Measurements from ENCODE around the gene PLCL2.

PLCL2 gene

GRCh38 chr3:16910207-16910606, 25.5 kb downstream of the PLCL2 start:
- H3K9me3 ChIP-seq (ENCODE audit: insufficient read depth, low read depth, low read length), result no peaks in the 10 kb centered on the region
- H3K9ac ChIP-seq (ENCODE audit: low read depth, low read length), result no peak overlapping the region
- H3K27me3 ChIP-seq (ENCODE audit: insufficient read depth, low read length), result no peaks in the 10 kb centered on the region
- H3K4me1 ChIP-seq (ENCODE audit: insufficient read depth, low read length), result peaks cover 8% of the 10 kb centered on the region; the same call in 1 of the 2 replicates
- H3K27ac ChIP-seq (ENCODE audit: low read length), result no peak overlapping the region
- no peaks in the 10 kb centered on the region for H3K36me3 ChIP-seq (ENCODE audit: insufficient read depth, low read depth, low read length)
- no peak overlapping the region for H3K4me3 ChIP-seq (ENCODE audit: low read length)

- Histone ChIP-seq H3K27ac (ENCODE audit: low read length) (no peak overlapping the region), H3K4me3 (ENCODE audit: low read length) (no peak overlapping the region), H3K27me3 (ENCODE audit: insufficient read depth, low read length) (no peaks in the 10 kb centered on the region), H3K36me3 (ENCODE audit: insufficient read depth, low read depth, low read length) (no peaks in the 10 kb centered on the region), H3K4me1 (ENCODE audit: insufficient read depth, low read length) (peaks cover 8% of the 10 kb centered on the region; the same call in 1 of the 2 replicates), H3K9me3 (ENCODE audit: insufficient read depth, low read depth, low read length) (no peaks in the 10 kb centered on the region), H3K9ac (ENCODE audit: low read depth, low read length) (no peak overlapping the region)
Measured at GRCh38 chr3:16911916-16912315, 27.2 kb downstream of the PLCL2 start.

- Histone ChIP-seq H3K27ac (ENCODE audit: low read length) (no peak overlapping the region), H3K36me3 (ENCODE audit: insufficient read depth, low read depth, low read length) (no peaks in the 10 kb centered on the region), H3K9me3 (ENCODE audit: insufficient read depth, low read depth, low read length) (no peaks in the 10 kb centered on the region), H3K4me1 (ENCODE audit: insufficient read depth, low read length) (peaks cover 6% of the 10 kb centered on the region), H3K9ac (ENCODE audit: low read depth, low read length) (no peak overlapping the region), H3K27me3 (ENCODE audit: insufficient read depth, low read length) (no peaks in the 10 kb centered on the region), H3K4me3 (ENCODE audit: low read length) (no peak overlapping the region)
Measured at GRCh38 chr3:16912400-16913263, 27.9 kb downstream of the PLCL2 start.

DNA sequence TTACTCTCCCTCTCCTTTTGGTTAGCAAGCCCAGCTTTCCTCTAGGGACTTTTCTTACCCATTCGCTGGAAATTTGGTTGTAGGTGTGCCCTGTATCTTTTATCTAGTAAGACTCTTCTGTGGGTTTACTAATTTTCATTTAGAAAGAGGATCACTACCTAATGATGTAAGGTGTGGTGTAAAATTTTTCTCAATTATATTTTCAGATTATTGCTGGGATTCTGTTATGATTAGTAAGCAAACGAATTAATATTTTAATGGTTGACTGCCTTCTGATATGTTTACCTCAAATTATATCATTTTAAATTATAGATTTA, 28.5 kb downstream of the PLCL2 start:
- no peaks in the 10 kb centered on the region for H3K36me3 ChIP-seq (ENCODE audit: insufficient read depth, low read depth, low read length)
- H3K4me1 ChIP-seq (ENCODE audit: insufficient read depth, low read length), result peaks cover 7% of the 10 kb centered on the region
- no peak overlapping the region for H3K9ac ChIP-seq (ENCODE audit: low read depth, low read length)
- H3K4me3 ChIP-seq (ENCODE audit: low read length), result no peak overlapping the region
- no peaks in the 10 kb centered on the region for H3K9me3 ChIP-seq (ENCODE audit: insufficient read depth, low read depth, low read length)
- no peaks in the 10 kb centered on the region for H3K27me3 ChIP-seq (ENCODE audit: insufficient read depth, low read length)
- H3K27ac ChIP-seq (ENCODE audit: low read length), result no peak overlapping the region

GRCh38 chr3:16916840-16917239, 32.1 kb downstream of the PLCL2 start:
- Histone ChIP-seq H3K4me1 (ENCODE audit: insufficient read depth, low read length) (peaks cover 13% of the 10 kb centered on the region), H3K27ac (ENCODE audit: low read length) (no peak overlapping the region), H3K9me3 (ENCODE audit: insufficient read depth, low read depth, low read length) (no peaks in the 10 kb centered on the region), H3K9ac (ENCODE audit: low read depth, low read length) (no peak overlapping the region), H3K36me3 (ENCODE audit: insufficient read depth, low read depth, low read length) (no peaks in the 10 kb centered on the region), H3K27me3 (ENCODE audit: insufficient read depth, low read length) (no peaks in the 10 kb centered on the region), H3K4me3 (ENCODE audit: low read length) (no peak overlapping the region)

DNA sequence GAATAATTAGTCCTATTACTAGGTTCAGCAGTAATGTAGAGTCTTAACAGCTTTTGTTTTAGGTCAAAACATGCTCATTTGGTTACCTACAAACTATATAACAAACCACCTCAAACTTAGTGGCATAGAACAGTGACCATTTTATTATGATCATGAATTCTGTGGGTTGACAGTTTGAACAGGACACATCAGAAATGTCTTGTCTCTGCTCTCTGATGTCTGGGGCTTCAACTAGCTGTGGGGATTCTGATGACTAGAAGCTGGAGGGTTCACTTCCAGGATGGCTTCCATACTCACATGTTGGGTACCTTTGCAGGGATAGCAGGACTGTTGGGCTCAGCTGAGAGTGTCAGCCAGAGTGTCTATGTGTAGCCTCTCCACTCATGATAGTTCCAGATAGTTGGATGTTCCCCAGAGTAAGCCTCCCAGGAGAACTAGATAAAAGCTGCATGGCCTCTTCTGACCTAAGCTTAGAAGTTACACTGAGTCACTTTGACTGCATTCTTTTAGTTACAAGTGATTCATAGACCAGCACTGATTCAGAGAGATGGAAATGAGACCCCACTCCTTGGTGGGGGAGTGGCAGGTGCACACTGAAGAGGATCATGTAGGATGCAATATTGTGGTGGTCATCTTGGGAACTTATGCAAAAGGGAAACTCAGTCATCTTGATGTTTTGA, 32.6 kb downstream of the PLCL2 start:
- Histone ChIP-seq H3K27me3 (ENCODE audit: insufficient read depth, low read length) (no peaks in the 10 kb centered on the region), H3K9ac (ENCODE audit: low read depth, low read length) (no peak overlapping the region), H3K4me1 (ENCODE audit: insufficient read depth, low read length) (peaks cover 18% of the 10 kb centered on the region), H3K27ac (ENCODE audit: low read length) (no peak overlapping the region), H3K4me3 (ENCODE audit: low read length) (no peak overlapping the region), H3K9me3 (ENCODE audit: insufficient read depth, low read depth, low read length) (no peaks in the 10 kb centered on the region), H3K36me3 (ENCODE audit: insufficient read depth, low read depth, low read length) (no peaks in the 10 kb centered on the region)

DNA sequence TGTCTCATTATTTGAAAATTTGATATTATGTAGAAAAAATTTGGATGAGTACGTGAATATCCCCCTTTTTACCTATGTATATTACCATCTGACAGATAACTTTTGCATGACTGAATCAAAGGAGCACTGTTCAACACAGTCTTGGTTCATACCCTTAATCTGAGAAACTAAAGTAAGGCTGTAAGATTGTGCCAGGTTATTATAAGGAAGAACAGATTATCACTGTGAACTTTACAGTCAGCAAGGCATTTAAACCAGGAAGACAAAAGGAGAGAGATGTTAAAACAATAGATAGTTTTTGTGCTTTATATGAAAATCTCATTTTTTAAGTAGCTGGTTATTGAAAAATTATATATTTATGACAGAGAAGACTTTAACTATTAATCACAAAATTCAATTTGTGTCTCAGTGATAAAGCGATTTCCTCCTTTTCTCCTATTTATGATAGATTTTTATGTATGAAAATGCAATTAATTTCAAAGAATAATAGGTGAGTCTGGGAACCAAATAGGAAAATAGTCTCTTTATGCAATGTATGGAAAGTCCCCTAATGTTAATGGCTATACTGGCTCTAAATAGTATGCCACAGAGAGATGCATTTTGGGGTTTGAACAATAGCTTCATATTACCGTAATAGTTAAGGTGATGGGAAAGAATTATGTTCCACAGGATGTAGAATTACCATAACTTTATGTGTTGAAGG, 33.4 kb downstream of the PLCL2 start:
- Histone ChIP-seq H3K4me1 (ENCODE audit: insufficient read depth, low read length) (peaks cover 25% of the 10 kb centered on the region), H3K36me3 (ENCODE audit: insufficient read depth, low read depth, low read length) (no peaks in the 10 kb centered on the region)

DNA sequence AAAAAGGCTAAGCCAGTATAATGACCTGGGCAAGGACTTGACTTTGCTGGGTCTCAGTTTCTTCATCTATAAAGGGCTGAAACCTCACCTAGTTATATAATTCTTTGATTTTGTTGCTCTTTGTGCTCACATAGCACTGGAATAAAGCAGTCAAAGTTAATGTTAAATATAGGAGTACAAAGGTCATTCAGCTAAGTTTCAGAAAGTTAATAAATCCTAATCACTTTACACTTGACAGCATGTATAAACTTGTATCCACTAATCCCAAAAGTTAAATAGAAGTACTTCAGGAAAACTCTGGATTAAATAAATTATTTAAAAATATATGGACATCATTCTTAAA, 33.9 kb downstream of the PLCL2 start:
- no peaks in the 10 kb centered on the region for H3K9me3 ChIP-seq (ENCODE audit: insufficient read depth, low read depth, low read length)
- H3K36me3 ChIP-seq (ENCODE audit: insufficient read depth, low read depth, low read length), result no peaks in the 10 kb centered on the region
- H3K27ac ChIP-seq (ENCODE audit: low read length), result no peak overlapping the region
- H3K9ac ChIP-seq (ENCODE audit: low read depth, low read length), result no peak overlapping the region
- no peaks in the 10 kb centered on the region for H3K27me3 ChIP-seq (ENCODE audit: insufficient read depth, low read length)
- H3K4me3 ChIP-seq (ENCODE audit: low read length), result no peak overlapping the region
- H3K4me1 ChIP-seq (ENCODE audit: insufficient read depth, low read length), result peaks cover 29% of the 10 kb centered on the region

More for the DNA sequence above, 33.4 kb downstream of the PLCL2 start:
- Histone ChIP-seq H3K27me3 (ENCODE audit: insufficient read depth, low read length) (no peaks in the 10 kb centered on the region), H3K27ac (ENCODE audit: low read length) (no peak overlapping the region), H3K9ac (ENCODE audit: low read depth, low read length) (no peak overlapping the region), H3K4me3 (ENCODE audit: low read length) (no peak overlapping the region), H3K9me3 (ENCODE audit: insufficient read depth, low read depth, low read length) (no peaks in the 10 kb centered on the region)

- no peaks in the 10 kb centered on the region for H3K36me3 ChIP-seq (ENCODE audit: insufficient read depth, low read depth, low read length)
- no peak overlapping the region for H3K4me3 ChIP-seq (ENCODE audit: low read length)
Measured at GRCh38 chr3:16923112-16923511, 38.4 kb downstream of the PLCL2 start.

GRCh38 chr3:16927485-16927884, 42.7 kb downstream of the PLCL2 start:
- no peak overlapping the region for H3K27ac ChIP-seq (ENCODE audit: low read length)
- peaks cover 15% of the 10 kb centered on the region; the same call in 1 of the 2 replicates for H3K4me1 ChIP-seq (ENCODE audit: insufficient read depth, low read length)
- no peak overlapping the region for H3K4me3 ChIP-seq (ENCODE audit: low read length)
- H3K36me3 ChIP-seq (ENCODE audit: insufficient read depth, low read depth, low read length), result no peaks in the 10 kb centered on the region
- H3K9ac ChIP-seq (ENCODE audit: low read depth, low read length), result no peak overlapping the region
- no peaks in the 10 kb centered on the region for H3K9me3 ChIP-seq (ENCODE audit: insufficient read depth, low read depth, low read length)
- no peaks in the 10 kb centered on the region for H3K27me3 ChIP-seq (ENCODE audit: insufficient read depth, low read length)

More at GRCh38 chr3:16923112-16923511, 38.4 kb downstream of the PLCL2 start:
- H3K9me3 ChIP-seq (ENCODE audit: insufficient read depth, low read depth, low read length), result no peaks in the 10 kb centered on the region
- H3K4me1 ChIP-seq (ENCODE audit: insufficient read depth, low read length), result peaks cover 27% of the 10 kb centered on the region; the same call in 1 of the 2 replicates
- no peak overlapping the region for H3K9ac ChIP-seq (ENCODE audit: low read depth, low read length)
- no peak overlapping the region for H3K27ac ChIP-seq (ENCODE audit: low read length)
- no peaks in the 10 kb centered on the region for H3K27me3 ChIP-seq (ENCODE audit: insufficient read depth, low read length)

GRCh38 chr3:16928386-16929132, 43.8 kb downstream of the PLCL2 start:
- Histone ChIP-seq H3K4me3 (ENCODE audit: low read length) (no peak overlapping the region), H3K4me1 (ENCODE audit: insufficient read depth, low read length) (peaks cover 4% of the 10 kb centered on the region; the same call in 1 of the 2 replicates), H3K27ac (ENCODE audit: low read length) (no peak overlapping the region)

More at GRCh38 chr3:16928386-16929132, 43.8 kb downstream of the PLCL2 start:
- no peaks in the 10 kb centered on the region for H3K36me3 ChIP-seq (ENCODE audit: insufficient read depth, low read depth, low read length)
- H3K27me3 ChIP-seq (ENCODE audit: insufficient read depth, low read length), result no peaks in the 10 kb centered on the region
- H3K9me3 ChIP-seq (ENCODE audit: insufficient read depth, low read depth, low read length), result no peaks in the 10 kb centered on the region
- H3K9ac ChIP-seq (ENCODE audit: low read depth, low read length), result no peak overlapping the region

Data from iPS-20b (cell line).